Measurements from ENCODE around the gene TUBGCP3. TPM values are rescaled to one million over a fixed set of nuclear protein-coding genes. Genes with fewer than 3 reads are reported as not detected.

The TUBGCP3 gene
- total RNA-seq, 1 experiment from 2014 or later: 37.3 TPM

- peaks cover 2 to 15% (median 11%) of the 10 kb centered on the region in 3 experiments; a peak in 4 of 7 replicates for H3K36me3 Mint-ChIP-seq (ENCODE audit: insufficient read depth in 1 of 3, low read depth in 3 of 3)
- H2AK5ac ChIP-seq (ENCODE audit: insufficient read length, low read length): no peak overlapping the region
- H3K4me1 Mint-ChIP-seq: no peaks in the 10 kb centered on the region
- no peaks in the 10 kb centered on the region for H3K79me2 ChIP-seq (ENCODE audit: insufficient read depth, low read length)
- H3K23ac ChIP-seq (ENCODE audit: insufficient read length, low read depth, low read length): no peak overlapping the region
- H2BK20ac ChIP-seq (ENCODE audit: low read depth, low read length, poor library complexity, severe bottlenecking): no peak overlapping the region
- H3K23me2 ChIP-seq (ENCODE audit: insufficient read length, low read depth, low read length, poor library complexity, severe bottlenecking): no peaks in the 10 kb centered on the region
- H4K8ac ChIP-seq (replicated peaks; ENCODE audit: insufficient read length, low read depth, low read length): no peak overlapping the region
- H4K20me1 ChIP-seq (ENCODE audit: control insufficient read depth, insufficient read depth, insufficient read length): peaks cover 4% of the 10 kb centered on the region
- H3K9me3 Mint-ChIP-seq: no peaks in the 10 kb centered on the region
- H2BK15ac ChIP-seq (ENCODE audit: low read depth, low read length): no peak overlapping the region
- no peak overlapping the region for H4K5ac ChIP-seq (ENCODE audit: insufficient read length, low read depth, low read length)
- no peak overlapping the region for H3K4me3 Mint-ChIP-seq
- H4K91ac ChIP-seq (ENCODE audit: insufficient read length, low read depth, low read length): no peak overlapping the region
- no peak overlapping the region for H3K14ac ChIP-seq (ENCODE audit: insufficient read depth, low read length)
- no peak overlapping the region for H3K4me2 ChIP-seq (ENCODE audit: insufficient read depth, insufficient read length, low read length)
- no peak overlapping the region for H2BK12ac ChIP-seq (ENCODE audit: insufficient read length, low read depth, low read length)
- H3K4ac ChIP-seq (ENCODE audit: low read depth, low read length): no peak overlapping the region
- H3K9ac ChIP-seq (ENCODE audit: extremely low read depth, insufficient read length, low read length): no peak overlapping the region
- no peak overlapping the region for H3K56ac ChIP-seq (ENCODE audit: insufficient read length, low read depth, low read length)
- H3K18ac ChIP-seq (ENCODE audit: insufficient read length, low read depth, low read length): no peak overlapping the region
- no peaks in the 10 kb centered on the region for H3K27me3 ChIP-seq (ENCODE audit: insufficient read depth, low read length)
- no peak overlapping the region for H2BK120ac ChIP-seq (ENCODE audit: low read depth, low read length, poor library complexity, severe bottlenecking)
- no peak for DNase-seq
- H3K27me3 Mint-ChIP-seq (ENCODE audit: low read depth): no peaks in the 10 kb centered on the region
- no peak overlapping the region for H2BK5ac ChIP-seq (ENCODE audit: insufficient read length, low read length)
- no peaks in the 10 kb centered on the region for H3K9me3 ChIP-seq (ENCODE audit: control insufficient read depth, low read depth, low read length)
- no peak overlapping the region for H3K27ac Mint-ChIP-seq
- H3K27ac ChIP-seq (ENCODE audit: insufficient read length, low read depth, low read length): no peak overlapping the region
- no peak overlapping the region for H2AFZ ChIP-seq (ENCODE audit: low read length)
- WGBS (ENCODE audit: extremely low coverage, insufficient read length, low lambda C conversion rate): no CpG with 5 or more reads among the region's 5 CpGs
- no peaks in the 10 kb centered on the region for H3K4me1 ChIP-seq (ENCODE audit: insufficient read depth, low read length)
- H3K79me1 ChIP-seq (ENCODE audit: insufficient read depth, low read depth, low read length, poor library complexity, severe bottlenecking): no peaks in the 10 kb centered on the region
- TF ChIP-seq CTCF (conservative IDR thresholded peaks at IDR 0.05): no peak
- H3T11ph ChIP-seq (ENCODE audit: low read length): no peak overlapping the region
Measured at GRCh38 chr13:112522578-112522977, 65.4 kb downstream of the TUBGCP3 start.

Measured in H9 (cell line).